HG03139 (cell line): Measurements from ENCODE around the gene CCDC3.

Experiments
- ATAC-seq: cut with Tn5 transposase; IDR thresholded peaks from one replicate; pipeline ENCODE4 v1.9.1; 2021; ENCODE audit not compliant: unreplicated experiment

CCDC3 gene

DNA sequence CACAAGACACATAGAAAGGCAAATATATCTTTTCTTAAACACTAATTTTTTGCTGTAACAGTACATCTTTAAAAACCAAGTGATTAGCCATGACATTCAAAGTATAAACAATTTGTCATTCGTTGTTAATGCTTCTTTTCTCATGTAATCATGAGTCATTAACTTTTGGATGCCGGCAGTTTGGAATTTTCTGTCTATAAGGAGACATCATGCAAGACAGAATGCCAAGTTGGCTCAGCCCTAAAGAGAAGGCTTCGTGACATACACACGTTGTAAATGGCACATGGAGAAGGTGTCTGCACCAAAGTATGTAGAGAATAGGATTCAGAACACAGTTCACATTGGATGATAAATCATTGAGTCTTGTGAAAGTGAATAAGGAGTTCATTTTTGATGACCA is 35.9 kb downstream of the CCDC3 start:
- no peak for ATAC-seq

GRCh38 chr10:12962556-12962955 is 39.0 kb downstream of the CCDC3 start:
- no peak for ATAC-seq

DNA sequence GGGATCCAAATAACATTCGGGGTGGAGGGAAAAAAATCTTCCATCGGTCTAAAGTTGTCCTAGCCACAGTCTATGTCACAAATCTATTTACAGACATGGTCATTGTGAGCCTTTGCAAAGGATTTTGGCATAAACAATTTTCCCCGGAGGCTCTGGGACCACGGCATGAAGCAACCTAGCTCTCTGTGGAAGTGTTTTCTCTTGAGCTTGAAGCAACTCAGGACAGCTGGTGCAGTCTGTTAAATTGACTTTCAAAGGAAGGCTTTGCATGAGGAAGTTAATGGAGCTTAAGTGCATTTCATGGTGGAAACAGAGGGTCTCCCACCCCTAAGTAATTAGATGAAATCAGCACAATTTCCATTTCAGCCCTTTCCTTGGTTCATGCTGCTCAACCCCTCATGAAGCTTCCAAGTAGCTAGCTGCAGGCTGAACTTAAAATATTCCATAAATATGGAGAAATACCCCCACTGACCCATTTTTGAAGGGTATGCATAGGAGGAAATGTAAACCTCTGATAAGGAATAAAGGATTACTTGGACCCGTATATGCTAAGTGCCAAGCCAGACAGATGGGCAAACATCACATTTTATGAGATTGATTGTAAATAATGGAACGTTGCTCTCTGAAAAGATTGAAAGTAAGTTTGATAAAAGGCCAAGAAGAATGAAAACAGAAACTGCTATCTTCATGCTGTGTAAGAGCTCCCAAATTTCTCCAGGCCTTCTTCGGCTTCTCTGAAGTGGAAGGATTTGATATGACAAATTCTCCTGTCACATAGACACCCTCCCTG is 39.9 kb downstream of the CCDC3 start:
- no peak for ATAC-seq

DNA sequence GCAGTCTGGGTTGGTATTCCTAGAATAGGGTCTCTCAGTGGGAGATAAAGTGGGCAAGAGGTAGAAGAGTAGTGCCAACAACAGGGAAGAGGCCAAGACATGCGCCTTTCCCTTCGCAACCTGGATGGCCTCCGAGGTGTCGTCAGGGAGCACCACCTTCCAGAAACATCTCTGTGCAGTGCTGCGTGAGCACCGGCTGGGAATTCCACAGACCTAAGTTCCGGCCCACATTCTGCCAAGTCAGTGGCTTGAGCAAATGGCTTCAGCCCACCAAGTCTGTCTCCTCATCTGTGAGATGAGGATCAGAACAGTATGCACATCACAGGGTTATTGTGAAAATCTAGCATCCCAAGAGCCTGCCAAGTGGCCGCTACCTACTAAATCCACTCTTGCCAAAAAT is 40.6 kb downstream of the CCDC3 start:
- ATAC-seq = no peak

GRCh38 chr10:12960334-12960898 is 41.1 kb downstream of the CCDC3 start:
- no peak for ATAC-seq

- no peak for ATAC-seq
Measured at GRCh38 chr10:12958546-12959110, 42.9 kb downstream of the CCDC3 start.

DNA sequence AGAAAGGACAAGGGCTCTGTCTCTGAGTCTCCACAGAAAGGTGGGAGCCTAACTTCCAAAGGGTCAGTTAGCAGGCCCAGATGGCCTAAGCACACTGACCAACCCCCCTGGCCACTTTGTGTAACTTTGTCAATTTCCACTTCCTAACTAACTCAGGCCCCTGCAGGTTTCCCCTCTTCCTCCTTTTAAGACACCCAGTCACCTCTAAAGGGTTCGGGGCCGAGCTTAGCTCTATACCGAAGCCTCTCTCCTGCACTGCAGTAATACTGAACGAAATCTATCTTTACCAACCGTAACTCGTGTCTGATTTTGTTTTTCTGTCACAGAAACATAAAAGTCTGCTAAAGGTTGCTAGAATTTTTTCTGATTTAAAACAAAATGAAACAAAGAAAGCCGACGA is 44.4 kb downstream of the CCDC3 start:
- ATAC-seq = no peak

DNA sequence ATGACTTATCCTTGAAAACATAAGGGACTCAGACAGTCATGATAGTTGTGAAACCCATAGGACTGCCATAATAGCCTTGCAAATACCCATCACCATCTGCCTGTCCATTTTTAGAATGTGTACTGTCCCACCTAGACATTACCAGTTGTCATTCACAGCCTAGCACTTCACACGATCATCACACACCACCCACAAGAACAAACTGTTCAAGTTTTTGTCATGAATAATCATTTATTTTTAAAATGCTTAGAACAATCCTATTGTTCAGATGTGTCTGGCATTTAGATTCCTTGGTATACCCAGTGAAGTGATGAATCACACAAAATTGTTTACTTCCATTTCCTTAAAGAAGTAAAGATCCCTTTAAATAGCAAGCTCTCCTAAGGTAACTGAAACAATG is 46.6 kb downstream of the CCDC3 start:
- no peak for ATAC-seq

DNA sequence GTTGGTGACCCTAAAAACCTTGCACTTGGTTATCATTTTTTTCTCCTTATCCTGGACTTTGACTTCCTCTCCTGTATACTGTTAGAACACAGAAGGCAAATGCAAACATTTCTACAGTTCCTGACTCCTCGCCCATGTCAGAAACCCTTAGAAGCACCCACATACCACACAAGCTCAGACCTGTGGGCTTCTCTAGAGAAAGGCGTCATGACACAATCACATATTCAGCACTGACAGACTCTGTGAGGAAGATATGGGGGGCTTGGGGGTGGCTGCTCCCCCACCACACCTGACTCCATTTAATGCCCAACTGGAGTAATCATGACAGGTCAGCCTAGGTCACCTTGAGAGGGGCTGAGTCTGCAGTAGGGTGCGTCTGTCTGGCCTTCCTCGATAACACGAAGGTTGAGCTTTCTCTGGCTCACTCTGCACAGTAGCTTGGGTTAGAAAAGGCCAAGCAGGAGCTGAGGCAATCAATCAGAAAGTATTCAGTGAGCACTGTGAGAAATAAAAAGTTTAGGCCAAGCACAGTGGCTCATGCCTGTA is 50.9 kb downstream of the CCDC3 start:
- ATAC-seq = no peak

DNA sequence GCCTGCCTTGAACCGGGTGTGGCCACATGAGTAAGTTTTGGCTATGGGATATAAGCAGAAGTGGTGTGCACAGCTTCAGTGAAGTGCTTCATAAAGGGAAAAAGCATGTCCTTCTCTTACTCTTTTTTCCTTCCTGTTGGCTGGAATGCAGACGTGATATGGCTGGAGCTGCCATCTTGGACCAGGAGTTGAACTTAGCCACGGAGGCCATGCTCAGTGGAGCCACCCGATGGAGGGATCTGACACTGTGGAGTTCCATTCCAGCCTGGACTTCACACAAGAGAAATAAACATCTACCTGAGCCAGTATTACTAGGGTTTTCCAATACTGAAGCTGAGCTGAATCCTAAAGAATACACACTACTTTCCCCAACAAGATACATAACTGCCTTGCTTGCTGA is 52.3 kb downstream of the CCDC3 start:
- ATAC-seq = no peak

DNA sequence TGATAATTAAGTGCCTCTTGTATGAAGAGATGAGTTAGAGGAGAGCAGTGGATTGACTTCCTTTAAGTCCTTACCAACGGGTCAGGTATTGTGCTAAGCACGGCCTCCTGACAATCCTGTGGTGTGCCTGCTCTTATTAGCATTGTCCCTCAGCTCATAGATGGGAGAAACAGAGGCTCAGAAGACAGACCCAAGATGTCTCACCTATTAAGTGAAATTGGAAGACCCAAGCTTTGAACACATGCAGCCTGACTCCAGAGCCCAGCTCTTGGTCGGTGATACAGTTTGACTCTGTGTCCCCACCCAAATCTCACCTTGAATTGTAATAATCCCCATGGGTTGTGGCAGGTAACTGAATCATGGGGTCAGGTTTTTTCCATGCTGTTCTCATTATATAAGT is 53.8 kb downstream of the CCDC3 start:
- no peak for ATAC-seq

DNA sequence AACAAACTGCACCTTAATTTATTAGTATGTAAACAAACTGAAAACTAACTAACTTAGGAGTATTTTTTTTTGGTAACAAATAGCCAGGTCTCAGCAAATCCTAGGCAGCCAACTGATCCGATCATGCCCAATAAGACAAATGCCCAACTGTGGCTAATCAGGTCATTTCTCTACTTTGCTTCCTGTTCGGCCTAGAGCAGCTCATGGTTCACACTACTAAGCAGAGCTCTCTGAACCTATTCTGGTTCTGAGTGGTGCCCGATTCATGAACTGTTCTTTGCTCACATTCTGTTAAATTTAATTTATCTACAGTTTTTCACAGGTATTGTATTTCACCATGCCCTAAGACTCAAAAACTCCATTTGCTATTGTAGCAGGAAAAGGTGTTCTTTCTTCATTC is 55.1 kb downstream of the CCDC3 start:
- no peak for ATAC-seq

GRCh38 chr10:12945690-12946359 is 55.7 kb downstream of the CCDC3 start:
- no peak for ATAC-seq

DNA sequence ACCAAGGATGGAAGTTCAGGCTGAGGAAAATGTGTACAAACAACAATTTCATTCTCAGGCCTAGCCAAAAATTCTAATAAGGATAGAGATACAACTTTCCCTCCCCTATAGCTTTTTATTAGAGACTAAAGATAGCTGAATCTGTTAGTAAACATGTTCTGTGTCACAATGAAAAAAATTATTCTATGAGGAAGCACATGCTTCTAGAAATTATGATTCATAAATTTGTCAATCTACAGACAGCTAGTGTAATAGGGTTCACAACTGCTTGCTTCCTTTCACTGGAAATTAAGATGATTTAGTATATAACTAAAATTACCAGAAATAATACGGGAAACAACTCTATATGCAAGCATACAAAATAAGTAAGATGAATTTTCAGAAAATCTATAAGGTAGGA is 56.6 kb downstream of the CCDC3 start:
- ATAC-seq = no peak

DNA sequence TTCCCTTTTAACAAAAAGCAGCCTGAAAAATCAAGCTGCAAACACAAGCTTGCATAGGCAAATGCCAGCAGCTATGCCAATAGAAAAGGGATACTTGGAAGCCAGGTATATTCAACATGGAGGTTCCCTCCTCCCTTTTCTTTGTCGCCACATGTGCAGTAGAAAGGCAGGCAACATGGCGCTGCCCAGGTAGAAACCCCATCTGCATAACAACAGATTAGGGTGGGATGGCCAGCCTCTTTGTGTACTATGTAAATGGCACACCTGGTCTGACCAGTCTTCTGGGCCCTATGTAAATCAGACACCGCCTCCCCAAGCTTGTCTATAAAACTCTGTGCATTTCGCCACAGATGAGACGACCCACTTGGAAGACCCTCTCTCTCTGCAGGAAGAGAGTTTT is 58.1 kb downstream of the CCDC3 start:
- ATAC-seq = no peak

DNA sequence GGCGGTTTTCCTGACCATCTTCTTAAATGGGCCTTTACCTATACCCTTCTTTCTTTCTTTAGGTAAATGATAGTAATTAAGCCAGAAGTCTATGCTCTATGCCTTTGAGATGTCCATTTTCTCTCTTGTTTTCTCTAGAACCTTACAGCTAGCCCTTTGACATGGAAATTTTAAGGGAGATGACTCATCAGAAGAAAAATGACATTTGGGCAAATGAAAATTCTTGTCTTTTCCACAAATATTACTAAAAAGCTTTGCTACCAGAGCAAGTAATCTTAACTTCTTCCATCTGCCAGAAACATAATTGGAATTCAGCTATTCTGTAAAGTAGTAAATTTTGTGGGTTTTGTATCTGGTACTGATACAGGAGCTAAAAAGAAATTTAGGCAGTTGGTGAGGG is 59.5 kb downstream of the CCDC3 start:
- ATAC-seq = no peak

GRCh38 chr10:12940791-12941190 is 60.7 kb downstream of the CCDC3 start:
- ATAC-seq = no peak

DNA sequence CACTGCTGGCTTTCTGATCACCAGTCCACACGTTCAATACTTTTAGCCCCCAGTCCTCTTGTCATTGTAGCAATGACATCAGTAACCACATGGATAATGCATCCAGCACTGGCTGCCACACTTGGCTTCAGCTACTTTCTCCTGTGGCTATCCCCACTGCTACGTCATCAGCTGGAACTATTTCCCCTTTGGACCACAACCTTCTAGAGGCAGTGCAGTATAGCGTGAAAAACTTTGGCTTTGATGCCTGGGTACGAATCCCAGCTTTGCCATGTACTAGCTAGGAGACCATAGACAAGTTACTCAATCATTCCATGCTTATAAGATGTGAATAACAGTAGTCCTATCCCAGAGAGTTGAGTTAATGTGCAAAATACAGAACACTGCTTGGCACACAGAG is 63.2 kb downstream of the CCDC3 start:
- no peak for ATAC-seq

DNA sequence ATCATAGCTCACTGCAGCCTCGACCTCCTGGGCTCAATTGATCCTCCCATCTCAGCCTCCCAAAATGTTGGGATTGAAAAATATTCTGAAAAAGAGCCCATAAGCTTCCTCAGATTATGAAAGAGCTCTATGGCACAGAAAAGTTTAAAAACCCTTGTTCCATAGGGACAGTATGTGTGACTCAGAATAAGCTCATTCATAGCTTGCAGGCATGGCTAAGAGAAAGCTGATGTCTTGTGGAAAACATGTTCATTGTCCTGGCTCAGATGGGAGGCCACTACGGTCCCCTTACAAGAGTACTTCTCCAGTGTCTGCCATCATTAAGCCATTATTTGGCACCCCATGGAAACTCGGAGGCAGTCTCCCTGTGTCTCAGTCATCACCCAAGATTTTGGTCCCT is 64.0 kb downstream of the CCDC3 start:
- ATAC-seq = no peak

DNA sequence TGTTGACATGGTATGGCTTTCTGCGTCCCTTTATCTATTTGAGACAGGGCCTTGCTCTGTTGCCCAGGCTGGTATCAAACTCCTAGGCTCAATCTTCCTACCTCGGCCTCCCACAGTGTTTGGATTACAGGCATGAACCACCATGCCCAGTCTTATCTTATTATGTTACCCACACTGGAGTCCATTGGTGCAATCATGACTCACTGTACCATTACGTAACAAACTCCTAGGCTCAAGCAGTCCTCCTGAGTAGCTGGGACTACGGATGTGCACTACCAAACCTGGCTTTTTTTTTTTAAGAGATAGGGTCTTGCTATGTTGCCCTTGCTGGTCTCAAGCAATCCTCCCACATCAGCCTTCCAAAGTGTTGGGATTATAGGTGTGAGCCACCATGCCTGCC is 66.7 kb downstream of the CCDC3 start:
- ATAC-seq = no peak

GRCh38 chr10:12929381-12929780 is 72.1 kb downstream of the CCDC3 start:
- ATAC-seq = no peak

- no peak for ATAC-seq
Measured at GRCh38 chr10:12928571-12928970, 72.9 kb downstream of the CCDC3 start.
